ENCODE data around the gene PRKCZ. TPM values are rescaled to one million over a fixed set of nuclear protein-coding genes. Genes with fewer than 3 reads are reported as not detected.

Gene PRKCZ
- polyA plus RNA-seq, 3 donors = 0.74 to 1.9 (median 1.4) TPM

GRCh38 chr1:2097386-2098300, 47.4 kb downstream of the PRKCZ start:
- Histone ChIP-seq H3K27ac (ENCODE audit: low read depth in 1 of 2, low read length in 2 of 2) (no peak overlapping the region), H3K9ac (ENCODE audit: insufficient read depth, low read length, poor library complexity, severe bottlenecking) (no peak overlapping the region), H2AFZ (ENCODE audit: insufficient read depth, low read depth, low read length, poor library complexity, severe bottlenecking) (no peak overlapping the region), H3K4me2 (replicated peaks; ENCODE audit: extremely low read depth, low read length, poor library complexity, severe bottlenecking) (no peak overlapping the region), H3K79me2 (ENCODE audit: insufficient read depth, low read length) (no peaks in the 10 kb centered on the region), H3K4me1 (ENCODE audit: control insufficient read depth in 1 of 2, insufficient read depth in 2 of 2, low read length in 2 of 2) (no peaks in the 10 kb centered on the region), H3K4me3 (replicated peaks in 1 of 3; ENCODE audit: low read depth in 2 of 3, low read length in 3 of 3) (no peak overlapping the region), H3K36me3 (replicated peaks in 1 of 2; ENCODE audit: control insufficient read depth in 1 of 2, insufficient read depth in 2 of 2, low read length in 2 of 2) (no peaks in the 10 kb centered on the region), H3K27me3 (ENCODE audit: control insufficient read depth in 2 of 2, insufficient read depth in 2 of 2, low read length in 2 of 2) (no peaks in the 10 kb centered on the region), H4K20me1 (ENCODE audit: insufficient read depth, low read length) (no peaks in the 10 kb centered on the region), H3K9me3 (replicated peaks in 1 of 2; ENCODE audit: control insufficient read depth in 1 of 2, insufficient read depth in 1 of 2, low read length in 2 of 2) (peaks cover 16 to 24% of the 10 kb centered on the region in 2 donors)
- Mint-ChIP-seq H3K4me1 (no peaks in the 10 kb centered on the region), H3K9me3 (peaks cover 19 to 33% (median 26%) of the 10 kb centered on the region in 7 donors), H3K27me3 (ENCODE audit: low read depth in 3 of 3) (peaks cover 6 to 7% (median 7%) of the 10 kb centered on the region in 3 donors), H3K4me3 (no peak overlapping the region), H3K27ac (peak overlapping the region in 1 of 7 donors; percentile 9), H3K36me3 (no peaks in the 10 kb centered on the region)
- 98% methylated on average over 22 of the region's 26 CpGs for WGBS (ENCODE audit: insufficient coverage)
- TF ChIP-seq, protein P1, sequence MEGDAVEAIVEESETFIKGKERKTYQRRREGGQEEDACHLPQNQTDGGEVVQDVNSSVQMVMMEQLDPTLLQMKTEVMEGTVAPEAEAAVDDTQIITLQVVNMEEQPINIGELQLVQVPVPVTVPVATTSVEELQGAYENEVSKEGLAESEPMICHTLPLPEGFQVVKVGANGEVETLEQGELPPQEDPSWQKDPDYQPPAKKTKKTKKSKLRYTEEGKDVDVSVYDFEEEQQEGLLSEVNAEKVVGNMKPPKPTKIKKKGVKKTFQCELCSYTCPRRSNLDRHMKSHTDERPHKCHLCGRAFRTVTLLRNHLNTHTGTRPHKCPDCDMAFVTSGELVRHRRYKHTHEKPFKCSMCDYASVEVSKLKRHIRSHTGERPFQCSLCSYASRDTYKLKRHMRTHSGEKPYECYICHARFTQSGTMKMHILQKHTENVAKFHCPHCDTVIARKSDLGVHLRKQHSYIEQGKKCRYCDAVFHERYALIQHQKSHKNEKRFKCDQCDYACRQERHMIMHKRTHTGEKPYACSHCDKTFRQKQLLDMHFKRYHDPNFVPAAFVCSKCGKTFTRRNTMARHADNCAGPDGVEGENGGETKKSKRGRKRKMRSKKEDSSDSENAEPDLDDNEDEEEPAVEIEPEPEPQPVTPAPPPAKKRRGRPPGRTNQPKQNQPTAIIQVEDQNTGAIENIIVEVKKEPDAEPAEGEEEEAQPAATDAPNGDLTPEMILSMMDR (IDR thresholded peaks at IDR 0.05) = no peak
- intact Hi-C loops (cut with micrococcal nuclease) = no loop called here
- no peak for DNase-seq

- no peaks in the 10 kb centered on the region for H3K36me3 ChIP-seq (replicated peaks in 1 of 2; ENCODE audit: control insufficient read depth in 1 of 2, insufficient read depth in 2 of 2, low read length in 2 of 2)
- Mint-ChIP-seq H3K36me3 (no peaks in the 10 kb centered on the region), H3K4me3 (no peak overlapping the region), H3K4me1 (no peaks in the 10 kb centered on the region), H3K9me3 (peaks cover 19 to 33% (median 26%) of the 10 kb centered on the region in 7 donors), H3K27ac (no peak overlapping the region), H3K27me3 (ENCODE audit: low read depth in 3 of 3) (peaks cover 6 to 7% (median 7%) of the 10 kb centered on the region in 3 donors)
- TF ChIP-seq, protein P1 (IDR thresholded peaks at IDR 0.05) = no peak
- H3K4me3 ChIP-seq (replicated peaks in 1 of 3; ENCODE audit: low read depth in 2 of 3, low read length in 3 of 3) = no peak overlapping the region
- no peaks in the 10 kb centered on the region for H3K79me2 ChIP-seq (ENCODE audit: insufficient read depth, low read length)
- peaks cover 16 to 24% of the 10 kb centered on the region in 2 donors for H3K9me3 ChIP-seq (replicated peaks in 1 of 2; ENCODE audit: control insufficient read depth in 1 of 2, insufficient read depth in 1 of 2, low read length in 2 of 2)
- no peak for DNase-seq
- H3K27ac ChIP-seq (ENCODE audit: low read depth in 1 of 2, low read length in 2 of 2) = no peak overlapping the region
- intact Hi-C loops (cut with micrococcal nuclease) = no loop called here
- H3K27me3 ChIP-seq (ENCODE audit: control insufficient read depth in 2 of 2, insufficient read depth in 2 of 2, low read length in 2 of 2) = no peaks in the 10 kb centered on the region
- WGBS (ENCODE audit: insufficient coverage) = 97% methylated on average over 11 of the region's 11 CpGs
- no peaks in the 10 kb centered on the region for H3K4me1 ChIP-seq (ENCODE audit: control insufficient read depth in 1 of 2, insufficient read depth in 2 of 2, low read length in 2 of 2)
- H3K4me2 ChIP-seq (replicated peaks; ENCODE audit: extremely low read depth, low read length, poor library complexity, severe bottlenecking) = no peak overlapping the region
- H3K9ac ChIP-seq (ENCODE audit: insufficient read depth, low read length, poor library complexity, severe bottlenecking) = no peak overlapping the region
- no peaks in the 10 kb centered on the region for H4K20me1 ChIP-seq (ENCODE audit: insufficient read depth, low read length)
- no peak overlapping the region for H2AFZ ChIP-seq (ENCODE audit: insufficient read depth, low read depth, low read length, poor library complexity, severe bottlenecking)
Measured at GRCh38 chr1:2098301-2098698, 48.1 kb downstream of the PRKCZ start.
